HS-5 (cell line): ENCODE results near the gene ADCY6.

Experiments used
- DNase-seq: peaks from one replicate; pipeline ENCODE4 v3.0.0-alpha.2; 2012; ENCODE audit warnings: low read depth

ADCY6 gene

DNA sequence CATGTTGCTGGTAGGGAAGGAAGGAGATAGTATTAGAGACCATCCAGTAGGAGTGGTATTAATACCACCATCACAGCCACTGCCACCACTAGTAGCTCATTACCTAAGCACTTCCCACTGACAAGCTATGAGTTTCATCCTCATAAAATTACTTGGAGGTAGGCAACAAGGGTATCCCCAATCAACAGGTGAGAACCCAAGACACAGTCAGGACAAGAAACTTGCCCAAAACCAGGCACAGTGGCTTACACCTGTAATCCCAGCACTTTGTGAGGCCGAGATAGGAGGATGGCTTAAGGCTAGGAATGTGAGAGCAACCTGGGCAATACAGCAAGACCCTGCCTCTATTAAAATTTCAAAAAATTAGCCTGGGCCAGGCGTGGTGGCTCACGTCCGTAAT lies 5.5 kb downstream of the ADCY6 start:
- no peak for DNase-seq

DNA sequence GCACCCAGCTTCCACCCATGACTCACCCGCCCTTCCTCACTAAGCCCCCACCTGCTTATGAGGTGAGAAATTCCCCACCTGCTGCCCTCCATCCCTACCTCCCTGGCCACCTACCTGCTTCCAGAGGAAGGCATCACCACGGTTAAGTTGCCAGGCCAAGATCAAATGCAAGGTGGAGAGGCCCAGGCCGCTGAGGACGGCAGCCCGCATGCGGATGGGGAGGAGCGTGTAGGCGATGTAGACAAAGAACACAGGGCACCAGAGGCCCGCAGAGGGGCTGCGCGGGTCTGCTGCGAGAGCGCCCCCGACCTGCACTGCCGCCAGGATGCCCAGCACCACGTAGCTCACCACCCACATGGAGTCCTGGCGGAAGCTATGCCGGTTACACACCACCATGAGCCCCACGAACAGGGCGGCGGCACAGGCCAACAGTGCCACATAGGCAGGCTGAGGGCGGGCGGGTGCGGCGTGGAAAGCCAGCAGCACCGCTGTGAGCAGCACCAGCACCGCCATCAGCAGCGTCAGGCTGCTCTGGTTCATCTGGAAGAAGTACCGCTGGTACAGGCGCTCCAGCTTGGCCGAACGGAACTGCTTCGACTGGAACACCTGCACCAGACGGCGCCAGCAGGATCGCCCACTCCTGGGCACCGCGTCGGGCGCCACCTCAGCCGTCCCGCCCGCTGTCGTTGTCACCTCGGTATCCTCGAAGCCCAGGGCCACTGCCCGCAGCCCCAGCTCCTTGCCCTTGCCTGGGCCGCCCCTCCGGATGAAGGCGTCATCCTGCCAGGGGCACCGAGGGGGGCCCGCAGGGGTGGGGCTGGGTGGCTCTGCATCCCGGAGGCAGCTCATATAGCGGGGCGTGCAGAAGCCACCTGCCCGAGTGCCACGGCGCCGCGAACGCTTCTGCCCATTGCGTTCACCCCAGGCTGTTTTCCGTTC lies 6.2 kb downstream of the ADCY6 start:
- no peak for DNase-seq

DNA sequence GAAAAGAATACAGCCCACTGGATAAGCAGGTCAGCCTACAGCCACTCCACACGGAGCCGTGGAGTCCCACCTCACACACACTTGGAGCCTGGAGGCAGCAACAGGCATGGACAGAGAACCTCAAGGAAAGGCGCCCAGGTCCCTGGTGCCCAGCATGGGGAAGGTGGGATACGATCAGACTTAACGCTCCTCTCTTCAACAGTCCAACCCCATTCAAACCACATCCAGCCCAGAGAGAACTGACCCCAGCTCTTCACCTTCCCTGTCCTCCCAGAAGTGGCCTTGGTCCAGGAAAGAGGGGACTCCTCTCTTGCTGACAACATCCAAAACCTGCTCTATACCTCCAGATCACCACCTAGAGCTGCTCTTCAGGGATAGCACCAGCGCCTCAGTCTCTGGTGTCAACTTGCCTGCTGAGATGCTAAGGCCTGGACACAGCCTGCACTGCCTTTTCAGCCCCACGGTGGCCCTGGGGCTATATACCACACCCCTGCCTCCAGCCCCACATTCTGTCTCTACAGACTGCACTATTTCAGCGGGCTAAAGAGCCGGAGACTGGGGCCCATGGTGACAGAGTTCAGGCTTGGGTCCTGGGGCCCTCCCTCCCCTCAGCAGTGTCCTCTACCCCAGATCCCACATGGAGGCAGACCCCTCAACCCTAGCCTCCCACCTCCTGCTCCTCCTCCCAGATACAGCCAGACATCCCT lies 7.0 kb downstream of the ADCY6 start:
- no peak for DNase-seq

DNA sequence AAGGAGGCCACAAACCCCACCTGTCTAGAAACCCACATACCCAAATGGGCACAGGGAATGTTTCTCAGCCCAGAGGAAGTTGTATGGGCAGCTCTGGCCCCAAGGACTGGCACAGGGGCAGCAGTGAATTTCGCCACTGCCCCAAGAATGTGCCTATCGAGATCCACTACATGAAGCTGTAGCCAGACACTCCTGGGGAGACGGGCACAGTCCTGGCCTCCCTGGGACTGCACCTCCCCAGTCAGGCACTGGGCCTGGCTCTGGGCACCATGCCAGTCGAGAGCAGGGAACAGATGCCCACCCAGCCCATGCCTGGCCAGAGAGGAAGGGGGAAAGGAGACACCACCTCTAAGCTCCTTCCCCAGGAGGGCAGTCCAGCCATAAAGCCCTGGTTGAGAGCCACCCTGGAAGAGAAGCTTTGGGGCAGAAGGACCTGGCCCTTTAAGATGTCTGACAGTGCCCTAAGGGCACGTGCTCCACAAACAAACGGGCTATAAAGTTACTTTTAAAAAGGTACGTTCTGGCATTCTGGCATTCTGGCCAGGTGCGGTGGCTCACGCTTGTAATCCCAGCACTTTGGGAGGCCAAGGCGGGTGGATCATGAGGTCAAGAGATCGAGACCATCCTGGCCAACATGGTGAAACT lies 8.4 kb downstream of the ADCY6 start:
- DNase-seq: no peak

DNA sequence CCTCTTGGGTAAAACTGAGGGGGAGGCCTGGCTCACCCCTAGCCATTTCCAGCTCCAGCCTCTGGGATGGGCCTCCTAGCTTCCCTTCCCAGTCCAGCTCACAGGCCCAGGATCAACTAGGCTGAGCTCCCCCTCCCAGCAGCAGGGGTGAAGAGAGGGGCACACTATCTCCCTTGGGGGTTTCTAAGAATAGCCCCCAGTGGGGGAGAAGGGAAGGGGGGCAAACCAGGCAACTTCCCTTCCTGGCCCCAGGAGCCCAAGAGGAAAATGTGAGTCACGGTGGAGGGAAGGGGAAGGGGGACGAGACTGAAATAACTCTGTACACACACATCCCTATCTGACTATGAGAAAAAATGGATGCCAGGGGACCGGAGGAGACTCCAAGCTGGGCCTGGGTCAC lies 9.0 kb downstream of the ADCY6 start:
- no peak for DNase-seq

DNA sequence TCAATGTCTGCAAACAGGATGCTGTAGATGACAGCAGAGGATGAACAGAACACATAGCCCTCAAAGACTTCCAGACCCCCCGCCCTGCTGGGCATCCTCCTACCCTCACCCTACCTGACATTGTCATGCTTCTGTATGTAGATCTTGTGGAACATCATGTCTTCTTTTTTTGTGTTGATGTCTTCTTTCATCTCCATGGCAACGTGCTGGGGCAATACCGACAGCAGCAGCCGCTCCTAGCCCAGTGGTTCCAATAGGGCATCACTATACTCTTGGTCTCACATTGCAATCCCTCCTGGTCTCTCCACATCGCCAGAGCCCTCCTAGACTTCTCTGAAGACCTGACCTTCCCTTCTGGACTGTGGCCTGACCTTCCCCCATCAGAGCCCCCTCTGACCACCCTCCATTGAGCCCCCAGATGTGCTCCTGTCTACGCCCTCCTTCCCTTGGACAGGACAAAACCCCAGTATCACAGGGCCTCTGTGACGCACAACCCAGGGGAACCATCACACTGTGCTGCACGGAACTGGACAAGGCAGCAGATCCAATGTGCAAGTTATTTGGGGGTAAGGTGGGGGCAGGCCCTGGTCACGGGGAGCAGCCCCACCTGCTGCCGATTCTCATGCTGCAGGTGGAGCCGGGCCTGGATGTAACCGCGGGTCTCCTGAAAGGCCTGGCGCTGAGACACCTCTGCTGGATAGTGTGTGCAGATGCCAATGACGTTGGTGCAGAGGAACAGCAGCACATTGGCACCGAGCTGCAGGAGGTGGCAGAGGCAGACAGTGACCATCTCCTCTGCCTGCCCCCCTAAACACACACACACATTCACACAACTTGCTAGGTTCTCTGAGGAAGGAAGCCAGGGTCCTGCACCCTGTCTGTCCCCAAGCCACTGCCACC lies 11.1 kb downstream of the ADCY6 start:
- DNase-seq: no peak

DNA sequence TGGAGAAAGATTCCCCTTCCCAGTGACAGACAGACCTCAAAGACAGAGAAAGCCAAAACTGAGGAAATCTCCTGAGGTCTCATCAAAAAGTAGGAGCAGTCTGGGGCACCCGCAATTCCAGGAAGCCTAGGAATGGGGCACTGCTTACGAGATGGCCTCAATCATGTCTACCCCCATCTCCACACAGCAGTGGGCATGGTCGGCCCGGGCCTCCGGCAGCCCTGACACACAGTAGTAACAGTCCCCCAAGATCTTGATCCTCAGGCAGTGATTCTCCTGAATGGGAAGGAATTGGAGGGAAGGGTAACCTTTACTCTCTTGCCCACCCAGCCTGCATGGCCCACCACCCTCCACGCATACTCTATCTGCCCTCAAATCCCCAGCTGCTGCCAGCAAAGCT lies 11.9 kb downstream of the ADCY6 start:
- no peak for DNase-seq

DNA sequence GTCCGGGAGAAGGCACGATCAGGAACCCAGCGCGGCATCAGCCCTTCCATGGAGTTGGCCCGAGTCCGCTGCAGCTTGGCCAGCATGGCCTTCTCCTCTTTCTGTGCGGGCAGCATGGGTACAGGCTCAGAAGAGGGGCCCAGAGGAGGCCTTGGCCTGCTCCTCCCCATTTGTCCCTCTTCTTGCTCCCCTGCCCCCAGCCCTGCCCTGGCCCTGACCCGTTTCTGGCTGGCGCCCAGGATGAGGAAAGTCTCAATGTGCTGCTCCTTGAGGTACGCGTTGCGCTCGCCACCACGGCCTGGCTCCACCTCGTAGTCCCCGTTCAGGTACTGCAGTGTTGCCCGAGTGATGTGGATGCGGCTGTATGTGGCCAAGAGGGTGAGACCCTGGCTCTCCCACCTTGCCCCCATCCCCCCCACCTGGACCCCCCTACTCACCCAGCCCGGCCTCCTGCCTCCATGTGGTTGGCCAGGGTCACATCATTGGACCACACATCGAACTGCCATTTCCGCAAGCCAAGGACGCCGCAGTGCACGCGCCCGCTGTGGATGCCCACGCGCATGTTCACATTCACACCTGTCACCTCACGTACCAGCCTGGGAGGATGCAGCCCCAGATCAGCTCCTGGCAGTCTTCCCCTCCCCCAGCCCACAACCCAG lies 12.8 kb downstream of the ADCY6 start:
- DNase-seq: no peak

DNA sequence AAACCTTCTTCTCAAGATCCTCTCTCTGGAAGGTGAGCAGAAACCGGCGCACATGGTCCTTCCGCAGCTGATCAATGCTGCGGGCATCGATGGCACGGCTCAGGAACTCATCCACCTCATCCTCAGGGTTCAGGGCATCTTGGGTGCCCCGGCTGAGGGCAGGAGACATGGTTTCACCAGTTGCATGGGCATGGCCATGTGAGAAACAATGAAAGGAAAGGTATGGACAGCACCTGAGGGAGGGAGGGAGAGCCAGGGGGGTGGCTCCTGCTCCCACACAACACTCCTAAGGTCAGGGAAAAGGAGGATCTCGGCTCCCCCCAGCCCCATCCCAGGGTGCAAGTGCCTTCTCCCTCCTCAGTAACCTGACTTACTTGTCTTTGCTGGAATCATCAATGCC lies 13.6 kb downstream of the ADCY6 start:
- DNase-seq: no peak

DNA sequence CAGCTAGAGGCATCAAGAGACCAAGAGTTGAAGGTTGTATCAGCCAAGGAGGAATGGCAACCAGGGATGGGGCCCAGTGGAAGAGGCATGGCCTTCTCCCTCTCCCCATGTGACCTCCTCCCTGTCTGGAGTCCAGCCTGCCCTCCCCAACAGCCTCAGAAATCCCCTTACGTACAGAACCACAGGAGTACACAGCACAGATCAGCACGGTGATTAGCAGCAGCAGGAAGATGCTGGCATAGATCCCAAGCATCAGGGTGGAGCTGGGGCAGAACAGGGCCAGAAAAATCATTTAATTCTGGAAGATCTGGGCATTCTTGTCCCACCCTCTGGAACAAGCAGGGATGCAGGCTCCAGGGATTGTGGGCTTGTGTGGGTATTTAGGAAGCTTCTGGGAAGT lies 14.4 kb downstream of the ADCY6 start:
- no peak for DNase-seq

DNA sequence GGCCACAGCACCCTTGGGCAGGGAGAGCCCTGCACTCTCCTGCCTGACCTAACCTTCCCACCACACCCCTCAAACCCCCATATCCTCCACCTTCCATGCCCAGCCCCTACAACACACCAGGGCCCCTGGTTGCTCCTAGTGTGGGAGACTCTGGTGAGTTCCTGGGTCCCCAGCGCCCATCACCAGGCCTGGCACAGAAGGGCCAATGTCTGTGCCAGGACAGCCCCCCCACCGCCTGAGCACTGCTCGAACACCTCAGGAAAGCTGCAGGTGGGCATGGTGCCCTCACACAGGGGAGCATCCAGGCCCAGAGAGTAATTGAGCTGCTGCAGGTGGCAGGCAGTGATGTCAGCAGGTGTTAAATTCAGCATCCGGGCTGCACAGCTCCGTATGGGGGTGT lies 15.2 kb downstream of the ADCY6 start:
- no peak for DNase-seq

DNA sequence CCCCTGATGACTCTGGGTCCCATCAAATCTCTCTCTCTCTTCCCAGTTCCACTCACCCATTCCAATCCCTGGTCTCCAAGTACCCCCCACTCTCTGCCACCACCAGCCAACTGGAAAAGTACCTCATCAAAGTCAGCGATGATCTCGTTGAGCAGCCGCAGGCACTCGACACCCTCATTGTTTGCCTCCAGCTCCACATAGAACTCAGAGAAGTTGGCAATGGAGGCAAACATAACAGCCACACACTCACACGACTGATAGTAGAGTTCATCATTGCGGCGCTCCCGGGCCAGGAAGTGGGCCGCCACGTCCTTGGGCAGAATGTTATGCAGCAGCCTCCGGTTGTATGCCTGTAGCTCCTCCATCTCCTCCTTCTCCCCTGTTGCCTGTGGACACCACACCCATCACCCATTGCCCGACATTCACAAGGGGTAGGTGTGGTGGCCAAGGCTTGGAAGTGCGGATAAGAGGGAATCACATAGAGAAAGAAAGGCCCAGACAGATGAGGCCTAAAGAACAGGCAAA lies 17.2 kb downstream of the ADCY6 start:
- no peak for DNase-seq

DNA sequence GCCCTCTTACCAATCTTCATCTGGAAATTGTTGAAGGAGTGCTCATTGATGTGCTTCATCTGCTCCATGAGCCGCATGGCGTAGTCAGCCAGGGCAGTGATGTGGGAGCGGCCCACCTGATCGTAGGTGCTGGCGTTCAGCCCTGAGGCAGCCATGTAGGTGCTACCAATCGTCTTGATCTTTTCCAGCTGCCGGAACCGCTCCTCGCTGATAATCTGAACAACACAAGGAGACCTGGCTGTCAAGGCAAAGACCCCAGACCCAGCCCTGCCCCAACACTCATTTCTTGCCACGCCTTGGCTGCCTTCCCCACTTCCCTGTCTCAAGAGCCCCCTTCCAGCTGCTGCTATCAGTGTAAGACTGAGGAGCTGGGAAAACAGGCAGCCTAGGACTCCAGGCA lies 18.1 kb downstream of the ADCY6 start:
- DNase-seq: no peak

DNA sequence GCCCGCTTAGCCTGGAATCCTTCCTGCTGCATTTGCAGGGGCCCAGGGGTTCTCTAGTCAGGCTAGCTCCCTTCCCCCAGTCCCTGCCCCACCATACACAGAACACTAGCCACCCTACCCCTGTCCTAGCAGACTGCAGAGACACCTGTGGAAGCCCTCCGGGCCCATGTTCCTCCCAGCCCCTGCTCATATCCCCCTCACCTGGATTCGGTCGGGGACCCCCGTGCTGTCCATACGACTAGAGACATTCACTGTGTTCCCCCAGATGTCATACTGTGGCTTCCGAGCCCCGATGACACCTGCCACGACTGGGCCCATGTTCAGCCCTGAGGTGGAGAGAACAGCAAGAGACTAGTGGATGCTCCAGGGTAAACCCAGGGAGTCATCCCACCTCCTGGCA lies 20.2 kb downstream of the ADCY6 start:
- DNase-seq: no peak

DNA sequence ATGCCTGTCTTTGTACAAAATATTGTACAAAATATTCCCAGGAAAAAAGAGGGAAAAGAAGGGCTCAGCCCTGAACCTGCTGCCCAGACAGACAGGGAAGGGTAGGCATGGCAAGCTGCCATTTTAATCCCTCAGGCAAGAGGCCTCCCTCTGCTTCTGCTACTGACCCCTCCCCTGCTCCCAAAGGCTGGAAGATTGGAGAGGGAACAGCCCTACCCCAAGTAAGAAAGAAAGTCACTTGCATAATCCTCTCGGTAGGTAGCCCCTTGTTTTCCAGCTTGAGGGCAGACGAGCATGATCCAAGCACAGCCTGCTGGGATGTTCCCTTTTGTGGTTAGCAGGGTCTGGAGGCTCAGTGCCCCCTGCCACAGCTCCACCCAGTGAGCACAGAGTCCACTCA lies 20.7 kb downstream of the ADCY6 start:
- no peak for DNase-seq

DNA sequence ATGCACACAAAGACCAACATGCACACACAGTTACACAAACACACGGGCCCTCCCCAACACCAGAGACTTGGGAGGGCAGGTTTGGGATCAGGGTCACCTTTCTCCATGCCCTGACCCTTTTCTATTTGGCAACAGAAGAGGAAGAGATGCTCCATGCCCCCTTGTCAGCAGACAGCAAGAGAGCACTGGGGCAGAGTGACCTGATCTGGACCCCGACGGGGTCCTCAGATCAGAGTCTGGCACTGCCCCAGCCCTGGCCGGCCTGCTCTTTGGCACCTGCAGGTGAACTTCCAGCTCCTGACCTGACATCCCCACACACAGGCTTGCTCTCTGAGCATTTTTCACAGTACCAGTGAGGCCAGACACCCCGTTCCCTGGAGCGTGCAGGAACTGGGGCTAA lies 21.4 kb downstream of the ADCY6 start:
- no peak for DNase-seq

DNA sequence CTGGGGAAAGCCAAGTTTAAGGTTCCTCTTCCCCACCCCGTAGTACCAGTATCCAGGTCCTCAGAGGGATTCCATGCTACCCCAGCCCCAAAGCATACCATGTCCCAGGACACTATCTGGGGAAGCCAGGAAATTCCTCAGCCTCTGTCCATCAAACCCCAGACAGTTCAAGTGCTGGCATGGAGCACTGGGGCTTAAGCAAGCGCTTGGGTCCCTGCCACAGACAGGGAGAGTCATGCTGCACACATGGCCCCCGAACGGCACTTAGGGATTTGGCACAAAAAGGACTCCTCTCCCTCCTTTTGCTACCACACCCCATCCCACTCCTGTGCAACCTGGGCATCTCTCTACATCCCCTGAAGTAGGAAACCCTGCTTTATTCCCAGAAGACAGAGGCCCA lies 21.8 kb downstream of the ADCY6 start:
- no peak for DNase-seq

DNA sequence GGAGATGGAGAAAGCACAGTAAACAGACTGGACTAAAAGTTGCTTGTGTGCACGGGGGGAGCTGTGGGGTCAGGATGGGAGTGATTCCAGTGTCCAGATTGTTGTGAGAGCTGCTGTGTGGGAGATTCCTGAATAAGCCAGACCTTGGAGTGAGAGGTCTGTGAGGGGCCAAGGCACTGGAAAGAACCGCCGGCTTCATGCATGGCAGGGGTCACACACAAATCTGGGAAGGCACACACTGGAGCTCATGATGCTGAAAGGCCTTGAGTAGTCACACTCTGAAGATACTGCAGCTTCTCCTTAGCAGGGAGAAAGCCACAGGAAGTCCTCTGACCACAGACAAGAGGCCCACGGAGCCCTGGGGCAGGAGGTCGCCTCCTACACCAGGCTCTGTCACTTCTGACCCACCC lies 23.1 kb downstream of the ADCY6 start:
- no peak for DNase-seq

DNA sequence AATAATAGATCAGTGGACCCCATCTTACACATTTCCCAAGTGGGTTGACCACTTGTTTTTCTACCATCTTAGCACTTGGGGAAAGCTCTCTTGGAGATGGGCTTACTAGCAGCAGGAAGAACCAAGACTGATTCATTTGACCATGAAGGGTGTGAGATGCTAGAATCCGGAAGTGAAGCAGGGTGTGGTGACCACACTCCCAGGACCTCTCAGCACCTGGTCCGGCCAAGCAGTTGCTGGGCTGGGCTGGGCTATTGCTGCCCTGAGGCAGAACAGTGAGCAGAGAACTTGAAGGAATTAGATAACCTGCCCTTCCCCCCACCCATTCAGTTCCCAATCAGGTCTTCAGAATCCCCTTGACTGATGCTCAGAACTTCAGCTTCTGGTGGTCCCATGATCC lies 24.4 kb downstream of the ADCY6 start:
- DNase-seq: no peak

DNA sequence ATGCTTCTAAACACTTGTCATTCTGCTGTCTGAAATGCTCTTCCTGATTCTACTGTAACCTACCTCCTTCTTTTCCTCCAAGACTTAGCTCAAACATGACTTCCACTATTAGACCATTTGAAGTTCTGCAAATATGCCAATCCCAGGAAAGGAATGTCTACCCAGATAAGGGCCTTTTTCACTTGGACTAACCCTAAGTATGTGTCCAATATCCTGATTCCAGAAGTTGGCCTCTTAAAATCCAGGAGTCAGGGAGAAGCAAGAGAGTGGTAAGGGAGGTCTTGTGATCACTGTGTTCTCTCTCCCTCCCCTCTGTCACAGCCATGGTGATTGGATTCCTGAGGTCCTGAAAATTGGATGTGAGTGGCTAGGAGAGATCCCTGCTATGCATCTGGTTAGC lies 30.2 kb downstream of the ADCY6 start:
- no peak for DNase-seq

DNA sequence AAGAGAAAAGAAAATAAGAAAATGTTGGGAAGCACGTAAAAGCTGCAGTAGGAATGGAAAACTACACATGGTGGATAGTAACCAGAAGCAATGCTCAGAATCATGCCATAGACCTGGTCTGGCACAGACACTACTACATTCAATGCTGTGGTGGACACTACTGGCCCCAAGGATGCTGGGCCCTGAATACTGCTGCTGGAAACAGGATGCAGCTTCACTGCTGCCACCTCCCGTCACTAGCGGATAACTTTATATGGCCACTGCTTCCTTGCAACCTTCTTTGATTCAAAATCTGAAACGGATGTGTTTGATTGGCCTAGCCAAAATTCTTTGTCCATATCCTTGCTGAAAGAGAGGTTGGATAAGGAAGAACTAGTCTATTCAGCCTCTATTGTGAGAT lies 30.7 kb downstream of the ADCY6 start:
- DNase-seq: no peak
